Embryonic facial prominence (tissue), 1 donor: ENCODE results near the gene DNAJC5.

Experiments
- DNase-seq: peaks from one replicate; pipeline ENCODE4 v3.0.0-alpha.2; 2016; ENCODE audit errors: extremely low spot score

The DNAJC5 gene

DNA sequence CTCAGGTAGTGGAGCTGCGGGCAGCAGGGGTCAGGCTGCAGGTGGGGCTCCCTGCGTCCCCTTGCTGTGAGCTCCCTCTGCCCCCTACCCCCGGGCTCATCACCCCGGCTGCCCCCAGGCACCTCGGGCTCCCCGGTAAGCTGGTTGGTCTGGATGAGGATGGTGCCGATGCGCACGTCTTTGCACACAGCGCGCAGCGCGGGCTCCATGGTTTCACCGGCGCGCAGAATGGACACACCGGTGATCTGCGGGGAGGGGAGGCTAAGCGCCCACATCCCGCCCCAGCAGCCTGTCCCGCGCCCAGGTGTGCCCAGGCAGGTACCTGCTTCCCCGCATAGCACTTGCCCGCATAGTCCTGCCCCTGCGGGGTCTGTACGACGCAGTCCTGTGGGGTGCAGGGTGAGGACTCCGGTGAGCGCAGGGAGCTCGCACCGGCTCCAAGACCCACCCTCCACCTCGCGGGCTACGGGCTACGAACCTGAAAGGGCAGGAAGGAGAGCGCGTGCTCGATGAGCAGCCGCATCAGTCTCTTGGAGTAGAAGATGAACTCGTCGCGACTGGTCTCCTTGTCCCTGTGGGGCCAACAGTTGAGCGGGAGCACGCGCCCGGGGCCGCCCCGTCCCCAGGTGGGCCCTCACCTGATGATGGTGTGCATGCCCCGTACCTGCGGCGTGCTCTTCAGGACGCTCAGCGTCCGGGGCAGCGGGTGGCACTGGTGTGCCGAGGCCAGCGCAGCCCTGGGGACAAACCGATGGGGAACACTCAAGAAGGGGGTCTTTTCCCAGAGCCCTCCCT is 45.7 kb downstream of the DNAJC5 start:
- DNase-seq = no peak

DNA sequence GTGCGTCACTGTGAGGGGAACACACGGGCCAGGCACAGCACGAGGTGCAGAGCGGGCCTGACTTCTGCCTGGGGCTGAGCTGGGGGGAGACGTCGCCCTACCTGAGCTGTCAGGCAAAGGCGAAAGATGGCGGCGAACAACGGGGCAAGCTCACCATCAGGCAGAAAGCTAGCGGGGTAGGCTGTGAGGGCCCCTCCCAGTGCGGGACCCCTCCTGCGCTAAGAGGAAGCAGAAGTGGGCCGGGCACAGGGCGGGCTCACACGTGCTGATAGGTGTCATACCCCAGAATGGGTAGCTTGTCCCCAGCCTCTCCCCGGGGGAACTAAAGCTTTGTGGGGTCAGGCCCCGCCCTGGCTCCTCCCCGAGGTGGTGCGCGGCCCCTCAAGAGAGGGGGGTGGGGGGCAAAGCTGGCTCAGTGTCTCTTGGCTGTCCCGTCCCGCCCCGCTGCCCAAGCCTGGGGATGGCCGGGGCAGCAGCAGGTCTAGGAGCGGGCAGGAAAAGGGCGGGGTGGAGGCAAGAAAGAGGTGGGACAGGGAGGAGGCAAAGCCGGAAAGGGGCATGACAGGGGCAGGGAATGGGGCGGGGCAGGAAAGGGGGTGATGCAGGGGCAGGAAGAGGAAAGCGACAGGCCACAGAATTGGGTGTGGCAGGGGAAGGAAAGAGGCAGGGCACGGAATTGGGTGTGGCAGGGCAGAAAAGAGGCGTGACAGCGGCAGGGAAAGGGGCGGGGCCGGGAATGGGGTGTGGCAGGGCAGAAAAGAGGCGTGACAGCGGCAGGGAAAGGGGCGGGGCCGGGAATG is 46.6 kb downstream of the DNAJC5 start:
- no peak for DNase-seq

DNA sequence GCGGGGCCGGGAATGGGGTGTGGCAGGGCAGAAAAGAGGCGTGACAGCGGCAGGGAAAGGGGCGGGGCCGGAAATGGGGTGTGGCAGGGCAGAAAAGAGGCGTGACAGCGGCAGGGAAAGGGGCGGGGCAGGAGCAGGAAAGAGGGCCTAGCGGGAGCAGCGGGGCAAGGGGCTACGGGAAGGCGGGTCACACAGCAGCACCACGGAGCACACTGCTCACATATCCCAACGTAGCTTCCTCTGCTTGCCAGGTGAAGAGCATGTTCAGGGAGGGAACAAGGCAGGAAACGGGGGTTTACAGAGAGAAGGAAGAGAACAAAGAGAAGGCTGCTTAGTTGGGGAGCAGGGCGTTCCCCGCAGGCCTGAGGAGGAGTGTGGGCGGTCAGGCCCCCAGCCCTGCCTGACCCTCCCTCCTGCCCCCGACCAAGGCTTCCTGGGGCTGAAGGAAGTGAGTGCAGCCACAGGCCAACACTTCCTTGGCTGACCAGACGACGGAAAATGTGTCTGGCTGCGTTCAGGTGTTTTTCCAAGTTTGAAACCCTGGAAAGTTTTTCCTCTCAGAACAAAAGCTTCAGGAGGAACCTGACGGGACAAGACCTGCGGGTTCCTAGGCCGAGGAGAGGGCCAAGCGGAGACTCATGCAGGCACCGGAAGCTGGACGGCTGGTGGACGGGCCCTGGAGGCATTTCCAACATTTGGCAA is 47.5 kb downstream of the DNAJC5 start:
- no peak for DNase-seq

DNA sequence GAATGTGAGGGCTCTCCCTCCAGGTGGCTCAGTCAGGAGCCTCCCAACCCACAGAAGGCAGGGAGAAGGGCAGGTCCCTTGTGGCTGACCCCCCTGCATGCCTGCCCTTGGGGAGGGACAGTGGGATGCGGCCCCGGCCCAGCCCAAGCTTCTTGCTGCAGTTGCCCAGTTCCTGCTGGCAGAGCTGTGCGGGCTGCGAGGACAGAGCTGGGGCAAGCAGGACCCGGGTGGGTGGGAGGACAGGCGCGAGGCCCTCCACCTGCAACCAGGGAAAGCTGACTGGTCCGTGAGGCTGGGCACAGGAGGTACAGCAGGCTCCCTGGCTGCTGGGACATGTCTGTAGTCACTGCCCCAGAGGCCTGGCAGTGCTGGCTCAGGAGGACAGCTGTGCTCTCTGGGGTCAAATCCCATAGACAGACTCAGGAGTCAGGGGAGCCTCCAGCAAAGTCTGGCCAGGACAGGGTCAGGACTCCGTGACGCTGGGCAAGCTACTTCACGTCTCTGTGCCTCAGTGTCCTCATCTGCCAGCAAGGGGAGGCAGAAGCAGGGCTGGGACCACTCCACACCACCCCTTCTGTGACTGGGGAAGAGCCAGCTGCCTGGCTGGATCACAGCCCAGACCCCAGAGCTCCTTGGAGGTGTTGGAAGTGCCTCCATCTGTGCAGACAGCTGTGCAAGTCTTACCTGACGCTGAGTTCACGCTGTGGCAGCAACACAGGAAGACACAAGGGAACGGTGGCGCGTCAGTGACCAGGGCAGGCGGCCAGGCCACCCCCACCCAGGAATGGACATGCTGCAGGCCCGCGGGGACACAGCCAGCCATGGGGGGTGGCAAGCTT is 48.3 kb downstream of the DNAJC5 start:
- DNase-seq = no peak

DNA sequence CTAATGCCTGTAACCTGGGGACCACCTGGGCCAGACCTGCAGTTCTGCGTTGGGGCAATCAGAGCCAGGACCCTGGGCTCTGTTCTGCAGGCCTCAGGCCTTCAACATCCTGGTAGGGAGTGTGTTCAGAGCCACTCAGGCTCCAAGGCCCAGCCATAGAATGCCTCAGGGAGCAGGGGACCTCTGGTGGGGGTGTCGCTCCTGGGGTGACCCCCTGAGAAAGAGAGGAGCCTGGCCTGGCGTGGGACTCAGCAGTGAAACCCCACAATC is 48.8 kb downstream of the DNAJC5 start:
- no peak for DNase-seq

DNA sequence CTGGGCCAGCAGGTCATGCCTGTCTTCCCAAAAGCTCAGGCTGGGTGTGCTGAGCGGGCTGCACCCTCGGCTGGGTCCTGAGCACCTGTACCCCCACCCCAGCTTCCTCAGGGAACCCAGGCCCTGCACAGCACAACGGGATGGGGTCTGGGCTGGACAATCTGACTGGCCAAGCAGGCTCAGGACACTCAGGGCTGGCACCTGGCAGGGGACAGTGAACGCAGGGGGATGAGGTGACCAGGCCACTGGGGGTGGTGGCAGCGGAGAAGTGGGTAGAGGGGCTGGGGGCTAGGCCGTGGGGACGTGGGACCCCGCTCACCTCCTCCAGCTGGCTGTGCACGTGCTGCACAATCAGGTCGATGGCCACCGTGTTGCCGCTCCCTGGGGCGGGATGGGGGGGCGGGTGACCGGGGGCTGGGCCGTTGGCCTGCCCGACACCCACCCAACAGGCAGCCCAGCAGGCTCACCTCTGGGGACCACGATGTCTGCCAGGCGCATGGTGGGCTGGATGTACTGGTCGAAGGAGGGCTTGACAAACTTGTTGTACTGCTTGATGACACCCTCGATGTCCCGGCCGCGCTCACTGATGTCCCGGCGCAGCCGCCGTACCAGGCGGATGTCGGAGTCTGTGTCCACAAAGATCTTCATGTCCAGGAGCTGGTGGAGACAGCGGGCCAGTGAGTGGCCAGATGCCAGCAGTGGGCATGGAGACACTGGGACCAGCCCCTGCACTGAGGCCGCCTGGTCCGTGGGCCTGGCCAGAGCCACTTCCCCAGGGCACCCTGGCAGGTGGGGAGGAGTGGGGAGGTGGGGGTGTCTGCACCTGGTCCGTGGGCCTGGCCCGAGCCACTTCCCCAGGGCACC is 49.4 kb downstream of the DNAJC5 start:
- DNase-seq = no peak

DNA sequence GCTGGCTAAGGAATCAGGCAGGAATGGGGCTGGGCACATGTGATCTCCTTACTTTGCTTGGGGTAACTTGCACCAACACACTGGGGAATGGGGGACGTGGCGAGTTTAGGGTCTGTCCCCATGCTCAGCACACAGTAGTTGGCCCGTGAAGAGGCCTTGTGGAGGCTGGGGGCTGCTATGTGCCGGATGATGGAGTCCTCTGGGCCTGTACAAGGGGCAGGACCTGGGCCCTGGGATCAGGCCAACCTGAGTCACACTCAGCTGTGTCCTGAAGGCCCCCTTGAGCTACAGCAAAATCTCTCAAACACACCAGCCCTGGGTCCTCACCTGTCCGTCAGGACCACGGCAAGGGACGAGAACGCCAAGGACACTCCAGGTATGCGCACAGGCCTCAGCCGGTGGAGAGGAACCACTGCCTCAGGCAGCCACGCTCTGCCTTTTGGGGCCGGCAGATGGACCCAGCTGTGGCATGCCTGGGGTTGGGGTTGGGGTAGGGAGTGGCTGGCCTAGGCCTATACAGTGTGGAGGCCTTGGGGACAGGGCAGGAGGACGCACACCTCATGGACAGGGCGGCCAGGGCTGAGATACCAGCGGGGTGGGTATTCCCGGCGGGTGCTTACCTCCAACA is 50.2 kb downstream of the DNAJC5 start:
- no peak for DNase-seq

DNA sequence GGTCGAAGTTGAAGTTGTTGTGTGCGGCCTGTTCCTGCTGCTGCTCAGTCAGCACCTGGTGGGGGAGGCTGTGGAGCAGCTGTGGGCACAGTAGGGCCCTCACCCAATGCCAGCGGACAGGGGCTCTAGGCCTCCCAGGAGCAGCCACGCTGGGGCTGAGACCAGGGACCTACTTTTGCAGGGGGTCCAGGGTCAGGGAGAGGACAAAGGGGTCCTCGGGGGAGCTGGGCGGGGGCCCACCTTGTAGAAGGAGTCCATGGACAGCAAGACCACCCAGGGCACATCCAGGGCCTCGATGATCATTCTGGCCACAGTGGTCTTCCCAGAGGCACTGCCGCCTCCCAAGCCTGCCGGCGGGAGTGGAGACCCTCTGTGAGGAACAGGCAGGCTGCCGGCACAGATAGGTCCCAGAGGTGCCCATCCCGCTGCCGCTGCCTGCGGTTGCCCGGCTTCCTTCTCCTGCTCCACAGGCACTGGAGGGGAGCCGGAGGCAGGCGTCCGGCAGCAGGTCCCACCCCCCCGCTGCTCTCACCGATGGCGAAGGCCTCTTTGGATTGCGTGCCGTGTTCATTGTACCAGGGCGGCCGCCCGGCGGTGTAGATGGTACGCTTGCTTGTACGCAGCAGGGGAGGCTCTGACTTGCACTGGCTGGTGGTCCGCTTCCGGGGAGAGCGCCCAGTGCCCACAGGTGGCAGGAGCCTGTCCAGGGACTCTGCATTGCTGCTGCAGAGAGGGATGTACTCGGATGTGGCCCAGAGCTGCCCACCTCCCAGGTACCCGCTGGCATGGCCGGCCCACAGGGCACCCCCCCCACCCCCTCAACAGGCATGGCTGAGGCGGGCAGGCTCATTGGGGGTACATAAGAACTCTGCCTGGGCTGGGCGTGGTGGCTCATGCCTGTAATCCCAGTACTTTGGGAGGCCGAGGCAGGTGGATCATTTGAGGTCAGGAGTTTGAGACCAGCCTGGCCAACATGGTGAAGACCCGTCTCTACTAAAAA is 51.3 kb downstream of the DNAJC5 start:
- no peak for DNase-seq

DNA sequence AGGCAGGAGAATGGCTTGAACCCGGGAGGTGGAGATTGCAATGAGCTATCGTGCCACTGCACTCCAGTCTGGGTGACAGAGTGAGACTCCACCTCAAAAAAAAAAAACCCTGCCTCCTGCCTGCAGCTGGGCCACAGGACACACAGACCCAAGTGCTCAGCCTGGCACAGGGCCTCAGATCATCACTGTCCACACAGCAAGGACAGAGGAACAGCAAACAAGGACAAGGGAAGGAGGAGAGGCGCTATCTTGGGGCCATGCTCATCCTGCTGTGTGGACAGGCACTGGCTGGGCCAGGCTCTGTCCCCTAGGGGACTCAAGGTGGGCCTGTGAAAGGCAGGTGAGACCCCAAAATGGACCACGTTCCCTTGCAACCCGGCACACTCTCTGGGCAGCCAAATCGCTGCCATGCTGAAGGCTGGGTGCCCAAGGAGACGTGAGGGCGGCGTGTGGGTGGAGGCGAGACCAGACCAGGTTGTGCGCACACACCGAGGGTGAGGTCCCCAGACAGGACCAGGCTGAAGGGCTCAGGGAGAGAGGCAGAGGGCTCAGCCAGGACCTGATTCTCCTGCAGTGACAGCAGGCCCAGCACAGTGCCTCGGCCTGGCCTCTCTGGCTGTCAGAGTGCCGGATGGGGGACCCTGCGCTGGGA is 52.2 kb downstream of the DNAJC5 start:
- no peak for DNase-seq

DNA sequence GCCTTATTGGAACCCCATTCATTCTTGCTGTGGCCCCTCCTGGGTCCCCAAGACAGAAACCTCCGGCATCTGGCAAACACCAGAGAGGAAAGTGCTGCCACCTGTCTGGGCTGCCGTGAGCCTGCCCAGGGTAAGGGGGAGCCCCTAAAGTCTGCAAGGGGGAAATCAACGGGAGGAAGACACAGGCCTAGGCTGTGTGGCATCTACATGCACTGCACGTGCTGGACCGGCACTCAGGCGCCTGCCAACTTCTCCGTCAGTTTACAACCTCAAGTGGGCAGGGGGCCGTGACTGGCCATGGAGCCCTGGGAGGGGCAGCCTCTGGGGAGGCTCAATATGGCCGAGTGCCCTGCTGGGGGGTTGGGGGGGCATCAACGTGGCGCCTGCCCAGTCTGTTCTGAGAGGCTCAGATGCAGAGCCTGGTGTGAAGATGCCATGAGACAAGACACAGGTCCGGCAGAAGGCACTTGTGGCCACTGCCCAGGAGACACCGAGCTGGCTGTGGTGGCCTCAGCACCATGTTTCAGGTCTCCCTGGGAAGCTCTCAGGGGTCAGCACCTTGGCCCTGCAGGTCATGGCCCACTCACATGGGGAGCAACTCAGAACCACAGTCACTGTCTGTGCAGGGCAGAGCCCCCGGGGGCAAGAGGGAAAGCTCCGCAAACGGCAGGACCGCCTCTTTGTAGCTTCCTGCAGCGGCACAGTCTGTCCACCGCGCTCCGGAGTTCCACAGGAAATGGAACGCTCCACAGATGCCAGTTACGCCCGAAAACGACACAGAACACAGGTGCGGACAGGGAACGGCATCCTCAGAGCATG is 52.9 kb downstream of the DNAJC5 start:
- DNase-seq = no peak

DNA sequence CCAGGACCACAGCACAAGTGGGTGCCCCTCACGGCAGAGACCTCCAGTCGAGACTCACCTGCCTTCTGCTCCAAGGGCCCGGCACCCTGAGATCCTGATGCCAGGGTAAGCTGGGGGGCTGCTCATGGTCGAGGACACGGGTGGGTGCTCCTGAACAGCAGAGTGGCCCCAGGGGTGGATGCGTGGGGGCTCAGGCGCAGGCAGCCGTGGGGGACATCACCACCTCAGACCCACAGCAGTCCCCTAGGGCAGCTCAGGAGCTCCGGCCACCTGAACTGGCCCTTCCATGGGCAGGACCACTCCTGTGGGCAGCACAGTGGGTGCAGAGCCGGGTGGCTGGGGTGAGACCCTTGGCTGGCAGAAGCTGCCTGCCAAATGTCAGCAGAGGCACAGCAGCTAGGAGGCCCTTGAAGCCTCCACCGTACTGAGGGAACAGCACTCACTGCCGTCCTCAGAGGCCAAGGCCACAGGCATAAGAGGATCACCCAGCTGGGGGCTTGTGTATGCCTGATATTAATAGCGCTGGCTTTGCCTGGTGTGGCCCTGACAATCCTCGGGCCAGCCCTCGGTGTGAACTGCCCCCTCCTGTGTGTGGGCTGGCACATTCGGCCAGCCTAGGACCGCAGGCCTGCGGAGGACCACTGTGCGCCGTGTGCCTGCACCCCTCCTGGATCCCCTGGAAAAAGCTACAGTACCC is 55.9 kb downstream of the DNAJC5 start:
- no peak for DNase-seq

DNA sequence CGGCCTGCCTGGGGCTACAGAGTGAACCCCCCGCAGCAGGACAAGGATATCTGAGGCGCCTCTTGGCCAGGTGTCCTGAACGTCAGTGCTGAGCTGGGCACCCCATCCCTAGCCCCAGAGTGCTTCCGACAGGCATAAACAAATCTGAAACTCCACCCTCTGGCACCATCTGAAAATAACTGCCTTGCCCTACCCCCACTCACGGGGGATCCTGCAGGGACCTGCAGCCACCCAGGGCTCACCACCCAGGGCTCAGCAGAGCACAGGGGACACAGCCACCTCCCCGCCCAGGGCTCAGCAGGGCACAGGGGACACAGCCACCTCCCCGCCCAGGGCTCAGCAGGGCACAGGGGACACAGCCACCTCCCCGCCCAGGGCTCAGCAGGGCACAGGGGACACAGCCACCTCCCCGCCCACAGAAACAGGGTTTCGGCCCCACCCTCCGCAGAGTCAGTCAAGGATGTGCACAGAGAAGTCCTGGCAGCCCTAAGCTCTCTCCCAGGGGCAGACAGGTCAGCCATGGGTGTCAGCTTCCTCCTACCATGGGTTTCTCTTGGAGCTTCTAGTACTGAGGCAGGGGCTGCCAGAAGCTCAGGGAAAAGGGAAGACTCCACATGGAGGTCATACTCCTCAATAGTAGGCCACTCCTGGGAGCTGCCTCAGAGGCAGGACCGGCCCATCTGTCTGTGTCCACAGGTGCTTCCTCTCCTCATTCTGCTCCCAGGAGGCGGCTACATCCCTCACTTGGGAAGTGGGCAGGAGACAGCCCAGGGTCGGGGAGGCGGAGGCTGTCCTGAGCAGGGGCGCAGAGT is 56.7 kb downstream of the DNAJC5 start:
- DNase-seq = no peak

DNA sequence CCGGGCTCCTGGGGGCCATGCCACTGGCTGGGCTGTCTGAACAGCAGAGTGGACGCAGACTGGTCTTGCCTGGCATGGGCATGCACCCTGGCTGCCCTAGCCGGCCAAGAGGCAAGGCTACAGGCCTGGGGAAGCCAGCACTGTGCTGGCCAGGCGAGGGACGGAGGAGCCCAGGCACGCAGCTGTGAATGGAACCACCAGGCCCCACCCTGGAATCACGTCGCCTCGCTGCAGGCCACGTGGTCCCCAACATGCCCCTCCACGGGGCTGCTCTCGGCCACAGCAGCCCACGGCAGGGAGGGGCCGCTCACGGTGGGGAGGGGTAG is 57.2 kb downstream of the DNAJC5 start:
- no peak for DNase-seq

DNA sequence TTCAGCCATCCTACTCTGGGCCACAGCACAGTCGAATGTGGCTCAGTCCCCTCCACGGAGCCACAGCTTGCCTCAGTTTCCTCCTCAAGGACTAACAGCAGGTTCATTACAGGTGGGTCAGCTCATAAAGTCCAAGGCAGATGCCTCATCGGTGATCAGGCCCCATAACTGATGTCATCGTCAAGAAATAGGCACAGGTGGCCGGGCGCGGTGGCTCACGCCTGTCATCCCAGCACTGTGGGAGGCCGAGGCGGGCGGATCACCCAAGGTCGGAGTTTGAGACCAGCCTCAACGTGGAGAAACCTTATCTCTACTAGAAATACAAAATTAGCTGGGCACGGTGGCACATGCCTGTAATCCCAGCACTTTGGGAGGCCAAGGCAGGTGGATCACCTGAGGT is 57.8 kb downstream of the DNAJC5 start:
- no peak for DNase-seq

DNA sequence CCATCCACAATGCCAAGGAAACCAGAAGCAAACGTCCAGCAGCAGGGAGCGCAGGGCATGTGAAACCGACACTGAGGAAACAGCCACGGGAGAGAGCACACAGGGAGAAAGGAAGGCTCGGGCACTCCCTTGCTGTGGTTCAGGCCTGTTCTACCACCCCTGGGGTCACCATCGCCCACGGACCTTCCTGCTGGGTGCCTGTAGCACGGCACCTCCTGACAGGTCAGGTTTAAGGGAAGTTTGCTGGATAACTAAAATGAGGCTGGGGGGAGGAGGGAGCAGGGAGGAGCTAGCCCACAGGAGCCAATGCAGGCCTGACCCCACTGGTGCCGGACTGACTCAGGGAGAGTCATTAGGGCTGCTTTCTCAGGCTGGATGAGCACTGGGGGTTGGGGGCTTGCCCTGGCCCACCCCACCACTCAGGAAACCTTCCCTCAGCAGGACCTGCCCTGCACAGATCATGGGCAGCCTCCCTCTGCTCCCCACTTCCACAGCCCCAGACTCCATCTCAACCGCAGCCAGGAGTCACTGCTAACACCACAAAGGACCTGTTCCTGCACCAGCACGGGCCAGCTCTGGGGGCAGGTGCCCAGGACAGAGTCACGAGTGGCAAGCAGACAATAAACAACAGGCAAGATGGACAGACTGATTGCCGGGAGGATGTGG is 59.0 kb downstream of the DNAJC5 start:
- DNase-seq = no peak

DNA sequence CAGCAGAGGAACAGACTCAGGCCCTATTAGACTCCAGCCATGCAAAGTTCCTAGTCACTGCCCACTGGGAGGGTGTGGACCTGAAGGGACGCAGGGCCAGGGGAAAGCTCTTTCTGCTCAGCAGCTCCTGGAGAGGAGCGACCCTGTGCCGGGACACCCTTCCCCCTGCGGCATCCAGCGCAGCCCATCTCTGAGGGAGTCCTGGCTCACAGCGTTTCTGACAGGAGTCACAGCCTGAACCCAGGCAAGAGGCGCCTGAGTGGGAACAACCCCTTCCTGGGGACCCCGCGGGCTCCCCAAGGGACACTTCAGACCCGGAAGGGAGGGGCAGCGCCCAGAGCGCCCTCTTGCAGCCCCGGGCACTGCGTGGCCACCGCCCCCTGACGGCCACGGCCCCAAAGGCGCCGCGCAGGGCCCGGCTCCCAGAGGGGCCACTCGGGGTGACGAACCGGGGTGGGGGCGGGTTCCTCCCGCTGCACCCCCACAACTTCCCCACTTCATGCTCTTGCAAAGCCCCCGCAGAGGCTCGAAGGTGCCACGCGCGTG is 60.4 kb downstream of the DNAJC5 start:
- DNase-seq = no peak
